Right atrium auricular region (tissue), 2 donors: ENCODE measurements around the gene FAM219B. TPM values are rescaled to one million over a fixed set of nuclear protein-coding genes. Genes with fewer than 3 reads are reported as not detected.

Experiments used
- DNase-seq: peaks from one replicate; pipeline ENCODE4 v3.0.0-alpha.2; 2019; ENCODE audit warnings: low spot score
- H3K27ac ChIP-seq, 2 donors: fragments of 200-600 bp; sonication (generic); 1 replicate in 1 of 2; 2 replicates in 1 of 2; pipeline ENCODE4 v1.5.1; 2016 to 2019
- H3K27me3 ChIP-seq, 2 donors: fragments of 200-600 bp; sonication (generic); one replicate each; pipeline versions ENCODE4 v1.5.1 to v1.6.0; 2017 to 2019
- H3K36me3 ChIP-seq: fragments of 200-600 bp; sonication (generic); one replicate; pipeline ENCODE4 v1.5.1; 2016
- H3K4me1 ChIP-seq, 2 donors: fragments of 200-600 bp; sonication (generic); one replicate each; pipeline versions ENCODE4 v1.5.1 to v1.6.0; 2017 to 2019
- H3K4me3 ChIP-seq, 2 donors: fragments of 200-600 bp; sonication (generic); 1 replicate in 1 of 2; 2 replicates in 1 of 2; pipeline ENCODE4 v1.5.1; 2017 to 2019; ENCODE audit warnings: mild to moderate bottlenecking in 1 of 2, moderate library complexity in 1 of 2
- H3K9me3 ChIP-seq, 2 donors: fragments of 200-600 bp; sonication (generic); one replicate each; pipeline ENCODE4 v1.5.1; 2019
- total RNA-seq, 2 donors: library from RNA; depleted of rRNA; stranded (reverse); fragments of >200 nt; gene quantifications; one replicate each; pipeline ENCODE4 v1.1.0, GENCODE V29; 2016
- TF ChIP-seq, protein P1 (sequence below), 2 donors: fragments of 200-600 bp; sonication (generic); IDR thresholded peaks; one replicate each; pipeline ENCODE4 v1.5.1; 2019; ENCODE audit warnings: antibody characterized with exemption in 2 of 2

Gene FAM219B, protein sequence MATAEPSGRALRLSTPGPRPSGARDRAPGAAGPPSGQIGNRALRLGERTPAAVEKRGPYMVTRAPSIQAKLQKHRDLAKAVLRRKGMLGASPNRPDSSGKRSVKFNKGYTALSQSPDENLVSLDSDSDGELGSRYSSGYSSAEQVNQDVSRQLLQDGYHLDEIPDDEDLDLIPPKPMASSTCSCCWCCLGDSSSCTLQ
- total RNA-seq: 10 to 100 TPM; 46.9 to 53.3 TPM

DNA sequence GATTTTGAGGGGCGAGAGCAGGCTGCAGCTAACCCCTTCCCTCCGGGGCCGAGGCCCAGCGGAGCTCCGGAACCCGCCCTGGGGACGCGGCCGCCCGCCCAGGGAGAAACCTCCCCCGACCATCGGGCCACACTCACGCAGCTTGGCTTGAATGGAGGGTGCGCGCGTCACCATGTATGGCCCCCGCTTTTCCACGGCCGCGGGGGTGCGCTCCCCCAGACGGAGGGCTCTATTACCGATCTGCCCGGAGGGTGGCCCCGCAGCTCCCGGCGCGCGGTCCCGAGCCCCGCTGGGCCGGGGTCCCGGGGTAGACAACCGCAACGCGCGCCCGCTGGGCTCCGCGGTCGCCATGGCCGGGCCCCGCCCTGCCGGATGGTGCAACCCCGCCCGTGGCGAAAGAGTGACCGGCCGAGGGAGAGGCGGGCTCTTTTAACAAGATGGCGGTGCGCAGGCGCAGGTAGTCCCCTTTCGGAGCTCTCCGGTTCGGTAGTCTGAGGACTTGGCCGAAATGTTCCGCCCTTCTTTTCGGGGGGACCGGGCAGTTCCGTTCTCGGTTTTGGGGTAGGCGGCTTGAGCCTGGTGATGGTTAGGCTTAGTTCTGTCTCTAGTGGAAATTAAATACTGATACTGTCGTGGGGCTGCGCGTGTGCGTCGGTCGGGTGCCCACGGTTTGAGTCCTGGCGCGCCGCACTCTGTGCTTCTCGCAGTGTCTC, at the start of gene FAM219B:
Gene FAM219B, minus strand, starts transcription at position 402 of the 713 bp plus-strand sequence. Its CDS starts 51 bp downstream, at position 351.
- DNase-seq: peak; percentile 95
- Histone ChIP-seq H3K4me3 (peak within 1 kb of the TSS; percentile 94 to 97), H3K27ac (peak within 1 kb of the TSS; percentile 97), H3K27me3 (no peaks in the 10 kb centered on the region), H3K9me3 (no peaks in the 10 kb centered on the region), H3K4me1 (peaks cover 0 to 30% of the 10 kb centered on the region in 2 donors), H3K36me3 (peaks cover 36% of the 10 kb centered on the region)
- TF ChIP-seq, protein P1, sequence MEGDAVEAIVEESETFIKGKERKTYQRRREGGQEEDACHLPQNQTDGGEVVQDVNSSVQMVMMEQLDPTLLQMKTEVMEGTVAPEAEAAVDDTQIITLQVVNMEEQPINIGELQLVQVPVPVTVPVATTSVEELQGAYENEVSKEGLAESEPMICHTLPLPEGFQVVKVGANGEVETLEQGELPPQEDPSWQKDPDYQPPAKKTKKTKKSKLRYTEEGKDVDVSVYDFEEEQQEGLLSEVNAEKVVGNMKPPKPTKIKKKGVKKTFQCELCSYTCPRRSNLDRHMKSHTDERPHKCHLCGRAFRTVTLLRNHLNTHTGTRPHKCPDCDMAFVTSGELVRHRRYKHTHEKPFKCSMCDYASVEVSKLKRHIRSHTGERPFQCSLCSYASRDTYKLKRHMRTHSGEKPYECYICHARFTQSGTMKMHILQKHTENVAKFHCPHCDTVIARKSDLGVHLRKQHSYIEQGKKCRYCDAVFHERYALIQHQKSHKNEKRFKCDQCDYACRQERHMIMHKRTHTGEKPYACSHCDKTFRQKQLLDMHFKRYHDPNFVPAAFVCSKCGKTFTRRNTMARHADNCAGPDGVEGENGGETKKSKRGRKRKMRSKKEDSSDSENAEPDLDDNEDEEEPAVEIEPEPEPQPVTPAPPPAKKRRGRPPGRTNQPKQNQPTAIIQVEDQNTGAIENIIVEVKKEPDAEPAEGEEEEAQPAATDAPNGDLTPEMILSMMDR (IDR thresholded peaks at IDR 0.05): no peak

DNA sequence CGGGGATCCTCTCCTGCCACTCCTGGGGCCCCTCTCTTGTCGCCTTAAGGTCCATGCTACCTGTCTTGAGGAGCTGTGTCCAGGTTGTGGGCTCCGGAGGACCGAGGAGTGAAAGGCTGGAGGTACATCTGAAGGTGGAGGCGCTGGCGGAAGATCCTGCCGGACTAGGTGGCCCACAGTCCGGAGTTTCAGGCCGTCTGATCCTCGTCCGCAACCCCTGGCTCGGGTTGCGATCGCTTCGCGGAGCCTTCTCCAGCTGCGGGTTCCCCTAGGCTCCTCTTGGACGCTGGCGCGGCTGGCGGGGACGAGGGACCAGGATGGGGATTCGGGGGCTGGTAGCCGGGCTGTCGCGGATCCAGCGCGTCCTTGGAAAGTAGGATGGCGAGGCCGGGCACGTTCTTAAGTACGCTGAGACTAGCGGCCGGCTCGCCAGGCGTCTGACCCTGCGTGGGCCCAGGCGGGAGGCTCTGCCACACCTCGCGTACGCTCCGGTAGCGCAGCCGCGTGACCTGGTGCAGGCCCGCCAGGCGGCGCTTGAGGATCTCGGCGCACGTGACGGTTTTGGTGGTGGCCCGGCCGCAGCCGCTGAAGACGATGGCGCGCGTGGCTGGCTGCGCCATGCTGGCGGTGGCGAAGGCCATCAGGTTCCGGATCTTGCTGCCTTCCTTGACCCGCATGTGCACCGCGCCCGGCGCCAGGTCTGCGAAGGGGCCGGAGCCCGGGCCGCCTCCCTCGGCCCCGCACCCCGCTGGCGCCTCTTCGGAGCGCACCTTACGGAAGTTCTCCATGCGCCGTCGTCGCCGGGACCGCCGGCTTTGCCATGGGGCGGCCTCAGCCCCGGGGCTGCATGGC, 49.4 kb upstream of the FAM219B start:
- H3K27me3 ChIP-seq: no peaks in the 10 kb centered on the region
- peaks cover 0 to 58% of the 10 kb centered on the region in 2 donors for H3K4me1 ChIP-seq
- TF ChIP-seq, protein P1 (IDR thresholded peaks at IDR 0.05): peak in 1 of 2 donors; percentile 66

DNA sequence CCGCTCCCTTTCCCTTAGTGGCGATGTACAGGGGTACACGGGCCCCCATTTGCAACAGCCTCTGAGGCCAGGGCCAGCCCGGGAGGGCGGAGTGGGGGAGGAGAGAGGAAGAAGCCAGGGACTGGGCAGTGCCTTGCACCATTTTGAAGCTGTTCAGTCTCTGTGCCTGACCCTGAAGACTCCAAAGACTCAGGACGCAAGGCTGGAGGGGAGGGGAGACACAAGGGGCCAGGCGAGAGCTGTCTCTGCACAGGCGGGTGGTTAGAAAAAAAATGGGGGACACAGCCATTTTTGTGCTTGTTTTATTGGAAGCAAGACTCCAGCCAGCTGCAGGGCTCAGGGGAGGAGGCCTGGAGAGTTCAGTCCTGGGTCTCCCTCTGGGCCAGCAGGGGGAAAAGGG, 48.4 kb upstream of the FAM219B start:
- peak overlapping the region; percentile 43 to 66 for H3K4me3 ChIP-seq
- no peaks in the 10 kb centered on the region for H3K9me3 ChIP-seq
- no peak for DNase-seq
- peaks cover 0 to 62% of the 10 kb centered on the region in 2 donors for H3K4me1 ChIP-seq
- H3K27me3 ChIP-seq: no peaks in the 10 kb centered on the region
- TF ChIP-seq, protein P1 (IDR thresholded peaks at IDR 0.05): no peak
- no peaks in the 10 kb centered on the region for H3K36me3 ChIP-seq
- peak overlapping the region in 1 of 2 donors; percentile 74 for H3K27ac ChIP-seq

More for the DNA sequence above, 49.4 kb upstream of the FAM219B start:
- peak overlapping the region; percentile 43 to 66 for H3K4me3 ChIP-seq
- peak; percentile 88 for DNase-seq
- no peaks in the 10 kb centered on the region for H3K9me3 ChIP-seq
- no peaks in the 10 kb centered on the region for H3K36me3 ChIP-seq
- H3K27ac ChIP-seq: peak overlapping the region; percentile 69 to 74

DNA sequence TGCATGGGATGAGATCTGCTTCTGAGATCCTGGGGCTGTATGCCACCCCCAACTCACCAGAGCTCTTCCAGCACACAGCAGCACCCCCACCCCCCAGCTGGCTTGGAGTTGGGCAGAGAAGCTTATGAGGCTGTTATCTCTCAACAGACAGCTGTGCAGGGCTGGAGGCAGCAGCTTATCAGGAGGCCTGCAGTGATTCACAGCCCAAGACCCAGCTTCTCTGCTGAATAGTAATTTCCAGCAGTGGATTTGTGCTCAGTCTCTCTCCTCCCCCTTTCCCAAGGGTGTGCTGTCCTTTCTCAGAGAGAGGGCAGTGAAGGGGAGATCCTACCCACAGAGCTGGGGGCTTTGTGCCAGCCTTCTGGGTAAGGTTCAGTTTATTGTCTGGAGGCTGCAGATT, 47.9 kb upstream of the FAM219B start:
- Histone ChIP-seq H3K27me3 (no peaks in the 10 kb centered on the region), H3K27ac (peak overlapping the region in 1 of 2 donors; percentile 74), H3K4me1 (peaks cover 0 to 57% of the 10 kb centered on the region in 2 donors), H3K36me3 (no peaks in the 10 kb centered on the region), H3K9me3 (no peaks in the 10 kb centered on the region), H3K4me3 (peak overlapping the region in 1 of 2 donors; percentile 66)
- TF ChIP-seq, protein P1 (IDR thresholded peaks at IDR 0.05): no peak
- no peak for DNase-seq

DNA sequence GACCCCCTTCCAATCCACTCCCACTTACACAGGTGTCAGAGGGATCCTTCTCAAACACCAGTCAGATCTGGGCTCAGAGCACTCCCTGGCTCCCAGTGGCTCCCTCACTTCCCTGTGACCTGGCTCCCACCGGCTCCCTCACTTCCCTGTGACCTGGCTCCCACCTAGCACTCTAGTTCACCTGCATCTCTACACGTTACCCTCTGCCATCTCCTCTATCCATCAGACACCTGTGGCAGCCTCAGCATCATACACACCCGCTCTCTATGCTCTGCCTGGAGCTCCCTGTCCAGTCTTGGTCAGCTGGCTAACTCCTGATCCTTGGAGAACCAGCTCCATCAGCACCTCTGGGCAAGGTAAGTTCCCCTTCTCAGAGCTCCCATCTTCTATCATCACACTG, 44.4 kb upstream of the FAM219B start:
- H3K27me3 ChIP-seq: no peaks in the 10 kb centered on the region
- no peaks in the 10 kb centered on the region for H3K36me3 ChIP-seq
- no peak for DNase-seq
- no peak overlapping the region for H3K27ac ChIP-seq
- TF ChIP-seq, protein P1 (IDR thresholded peaks at IDR 0.05): no peak
- H3K4me3 ChIP-seq: no peak overlapping the region
- H3K4me1 ChIP-seq: peaks cover 0 to 27% of the 10 kb centered on the region in 2 donors
- H3K9me3 ChIP-seq: no peaks in the 10 kb centered on the region
